ENCODE results near the gene IL15RA.

DNA sequence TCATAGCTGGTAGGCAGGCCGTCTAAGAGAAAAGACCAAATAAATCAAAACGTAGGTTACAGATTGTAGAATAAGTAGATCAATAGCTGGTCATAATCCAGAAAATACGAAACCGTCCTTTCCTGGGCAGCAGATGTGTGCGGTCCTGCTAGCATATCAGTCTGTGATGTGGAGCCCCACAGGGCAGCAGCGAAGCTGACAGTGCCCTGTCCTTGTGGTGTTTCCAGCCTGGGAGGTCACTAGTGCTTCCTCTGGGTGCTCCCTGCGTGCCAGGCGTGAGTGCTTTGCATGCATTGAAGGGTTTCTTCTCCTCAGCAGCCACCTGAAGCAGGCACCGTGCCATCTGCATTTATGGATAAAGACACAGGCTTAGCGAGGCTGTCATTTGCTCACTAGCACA lies 41.7 kb downstream of the IL15RA start:
- TF ChIP-seq, protein P1, sequence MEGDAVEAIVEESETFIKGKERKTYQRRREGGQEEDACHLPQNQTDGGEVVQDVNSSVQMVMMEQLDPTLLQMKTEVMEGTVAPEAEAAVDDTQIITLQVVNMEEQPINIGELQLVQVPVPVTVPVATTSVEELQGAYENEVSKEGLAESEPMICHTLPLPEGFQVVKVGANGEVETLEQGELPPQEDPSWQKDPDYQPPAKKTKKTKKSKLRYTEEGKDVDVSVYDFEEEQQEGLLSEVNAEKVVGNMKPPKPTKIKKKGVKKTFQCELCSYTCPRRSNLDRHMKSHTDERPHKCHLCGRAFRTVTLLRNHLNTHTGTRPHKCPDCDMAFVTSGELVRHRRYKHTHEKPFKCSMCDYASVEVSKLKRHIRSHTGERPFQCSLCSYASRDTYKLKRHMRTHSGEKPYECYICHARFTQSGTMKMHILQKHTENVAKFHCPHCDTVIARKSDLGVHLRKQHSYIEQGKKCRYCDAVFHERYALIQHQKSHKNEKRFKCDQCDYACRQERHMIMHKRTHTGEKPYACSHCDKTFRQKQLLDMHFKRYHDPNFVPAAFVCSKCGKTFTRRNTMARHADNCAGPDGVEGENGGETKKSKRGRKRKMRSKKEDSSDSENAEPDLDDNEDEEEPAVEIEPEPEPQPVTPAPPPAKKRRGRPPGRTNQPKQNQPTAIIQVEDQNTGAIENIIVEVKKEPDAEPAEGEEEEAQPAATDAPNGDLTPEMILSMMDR (IDR thresholded peaks at IDR 0.05) = no peak
- TF ChIP-seq POLR2A (IDR thresholded peaks at IDR 0.05) = no peak

Data from thyroid gland (tissue), 4 donors.